ENCODE data around the gene MRPS26.

- no peak for TF ChIP-seq CTCF (IDR thresholded peaks at IDR 0.05)
- TF ChIP-seq POLR2A (IDR thresholded peaks at IDR 0.05) = no peak
Observed at GRCh38 chr20:3085571-3086072, 39.8 kb downstream of the MRPS26 start.

All from heart left ventricle (tissue), 13 donors.